ENCODE results near the gene ACTA2.

ACTA2 gene

GRCh38 chr10:88919041-88919440, 33.5 kb downstream of the ACTA2 start:
- CTCF ChIA-PET: interaction anchor here (1.2 to 3.2 kb wide), 5 partner anchors 10 to 83 kb away, joined by 4 to 29 read pairs (median 5); no protein-coding TSS in a partner anchor
- POLR2A ChIA-PET: no interaction called here
- DNase-seq (ENCODE audit: extremely low spot score): no peak
- no peak for TF ChIP-seq CTCF (IDR thresholded peaks at IDR 0.05; ENCODE audit: control extremely low read depth, extremely low read depth, low read depth, missing control alignments)

- no peak for TF ChIP-seq CTCF (IDR thresholded peaks at IDR 0.05; ENCODE audit: control extremely low read depth, extremely low read depth, low read depth, missing control alignments)
- ChIA-PET POLR2A (no interaction called here), CTCF (interaction anchor here (1.2 to 2.5 kb wide), 4 partner anchors 9 to 82 kb away, joined by 4 to 7 read pairs (median 4); no protein-coding TSS in a partner anchor)
- no peak for DNase-seq (ENCODE audit: extremely low spot score)
Measured at GRCh38 chr10:88918191-88918905, 34.2 kb downstream of the ACTA2 start.

GRCh38 chr10:88916986-88917385, 35.6 kb downstream of the ACTA2 start:
- ChIA-PET POLR2A (no interaction called here), CTCF (no interaction called here)
- no peak for DNase-seq (ENCODE audit: extremely low spot score)
- TF ChIP-seq CTCF (IDR thresholded peaks at IDR 0.05; ENCODE audit: control extremely low read depth, extremely low read depth, low read depth, missing control alignments): no peak

GRCh38 chr10:88916231-88916630, 36.3 kb downstream of the ACTA2 start:
- TF ChIP-seq CTCF (IDR thresholded peaks at IDR 0.05; ENCODE audit: control extremely low read depth, extremely low read depth, low read depth, missing control alignments): no peak
- ChIA-PET POLR2A (no interaction called here), CTCF (no interaction called here)
- DNase-seq (ENCODE audit: extremely low spot score): no peak

- CTCF ChIA-PET: no interaction called here
- POLR2A ChIA-PET: no interaction called here
- DNase-seq (ENCODE audit: extremely low spot score): no peak
- no peak for TF ChIP-seq CTCF (IDR thresholded peaks at IDR 0.05; ENCODE audit: control extremely low read depth, extremely low read depth, low read depth, missing control alignments)
Measured at GRCh38 chr10:88915781-88916180, 36.8 kb downstream of the ACTA2 start.

DNA sequence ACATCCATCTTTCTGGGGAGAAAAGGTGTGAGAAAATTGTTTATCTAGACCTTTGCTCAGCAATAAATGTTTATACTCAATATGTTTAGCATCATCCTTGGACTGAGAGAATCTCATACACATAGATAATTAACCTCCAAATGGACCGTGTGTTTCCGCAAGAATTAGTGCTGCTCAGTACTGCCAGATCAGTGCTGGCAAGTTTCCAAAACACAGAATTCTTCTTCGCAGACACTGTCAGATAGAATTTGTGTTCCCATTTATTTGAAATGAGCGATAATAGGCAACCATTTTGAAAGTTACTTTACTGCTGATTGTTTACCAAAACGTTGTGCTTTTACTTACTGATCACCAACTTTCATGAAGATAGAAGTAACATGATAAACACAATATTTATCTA, 38.8 kb downstream of the ACTA2 start:
- CTCF ChIA-PET: interaction anchor here (4.7 kb wide), 1 partner anchor 19 kb away, joined by 31 read pairs; no protein-coding TSS in a partner anchor

More for the DNA sequence above, 38.8 kb downstream of the ACTA2 start:
- no peak for DNase-seq (ENCODE audit: extremely low spot score)
- POLR2A ChIA-PET: no interaction called here
- TF ChIP-seq CTCF (IDR thresholded peaks at IDR 0.05; ENCODE audit: control extremely low read depth, extremely low read depth, low read depth, missing control alignments): no peak
